Right kidney (tissue), 1 donor: ENCODE measurements around the gene ETFA.

ENCODE experiments used
- DNase-seq: peaks from one replicate; pipeline ENCODE4 v3.0.0-alpha.2; 2016

Gene ETFA

DNA sequence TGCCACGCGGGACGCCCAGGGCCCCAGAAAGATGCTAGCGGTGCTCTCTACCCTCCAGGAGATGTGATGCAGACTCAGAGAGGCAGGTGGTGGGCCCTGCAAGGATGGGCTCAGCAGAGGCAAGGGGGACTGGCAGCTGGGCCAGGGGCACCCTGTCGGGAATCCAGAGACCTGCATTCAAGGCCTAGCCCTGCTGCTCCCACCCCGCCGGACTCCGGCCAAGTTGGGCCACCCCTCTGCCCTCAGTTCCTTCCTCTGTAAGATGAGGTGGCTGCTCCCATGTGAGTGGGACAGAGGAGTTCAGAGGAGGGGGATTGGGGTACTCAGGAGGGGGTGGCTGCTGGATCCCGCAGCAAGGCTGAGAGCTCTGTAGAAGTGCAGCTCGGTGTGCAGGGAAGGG, 135.2 kb downstream of the ETFA start:
- no peak for DNase-seq

DNA sequence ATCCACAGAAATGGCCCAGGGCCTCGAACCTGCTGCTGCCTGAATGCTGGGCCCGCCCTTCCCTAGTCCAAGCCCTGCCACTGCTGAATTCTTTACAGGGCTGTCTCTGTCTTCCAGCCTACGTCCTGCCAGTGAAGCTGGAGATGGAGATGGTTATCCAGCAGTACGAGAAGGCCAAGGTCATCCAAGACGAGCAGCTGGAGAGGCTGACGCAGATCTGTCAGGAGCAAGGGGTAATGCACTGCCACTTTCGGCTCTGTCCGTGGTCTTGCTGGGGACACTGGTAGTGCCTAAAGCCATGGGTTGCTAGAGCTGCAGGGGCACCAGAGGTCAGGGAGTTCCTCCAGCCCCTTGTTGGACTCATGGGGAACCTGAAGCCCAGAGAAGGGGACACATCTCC, 135.8 kb downstream of the ETFA start:
- DNase-seq, result no peak

DNA sequence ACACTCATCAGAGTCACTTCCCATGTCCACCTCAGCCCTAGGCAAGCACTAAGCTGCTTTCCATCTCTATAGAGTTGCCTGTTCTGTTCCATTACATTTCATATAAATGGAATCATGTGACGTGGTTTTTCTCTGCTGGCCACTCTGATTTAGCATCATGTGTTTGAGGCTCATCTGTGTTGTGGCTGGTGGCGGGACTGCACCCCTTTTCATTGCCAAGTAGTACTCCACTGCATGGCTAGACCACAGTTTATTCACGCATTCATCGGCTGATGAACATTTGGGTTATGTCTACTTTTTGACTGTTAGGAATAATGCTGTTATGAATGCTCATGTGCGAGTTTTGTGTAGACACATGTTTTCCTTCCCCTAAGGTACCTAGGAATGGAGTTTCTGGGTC, 136.6 kb downstream of the ETFA start:
- DNase-seq, result no peak

DNA sequence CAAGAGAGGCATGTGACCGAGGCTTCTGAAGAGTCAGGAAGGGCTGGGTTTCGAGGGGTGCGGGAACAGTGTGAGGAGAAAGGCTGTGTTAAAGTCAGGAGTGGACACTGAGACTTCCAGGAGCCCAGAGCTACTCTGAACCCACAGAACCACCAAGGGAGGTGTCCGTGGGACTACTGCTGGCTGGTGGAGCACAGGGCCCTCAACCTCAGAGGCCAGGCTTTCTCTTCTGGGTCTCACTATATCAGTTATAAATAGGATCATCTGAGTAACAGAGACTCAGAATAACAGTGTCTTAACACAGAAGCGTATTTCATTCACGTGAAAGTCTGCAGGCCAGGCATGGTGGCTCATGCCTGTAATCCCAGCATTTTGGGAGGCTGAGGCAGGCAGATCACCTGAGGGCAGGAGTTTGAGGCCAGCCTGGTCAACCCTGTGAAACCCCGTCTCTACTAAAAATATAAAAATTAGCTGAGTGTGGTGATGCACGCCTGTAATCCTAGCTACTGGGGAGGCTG, 137.9 kb downstream of the ETFA start:
- DNase-seq, result no peak

DNA sequence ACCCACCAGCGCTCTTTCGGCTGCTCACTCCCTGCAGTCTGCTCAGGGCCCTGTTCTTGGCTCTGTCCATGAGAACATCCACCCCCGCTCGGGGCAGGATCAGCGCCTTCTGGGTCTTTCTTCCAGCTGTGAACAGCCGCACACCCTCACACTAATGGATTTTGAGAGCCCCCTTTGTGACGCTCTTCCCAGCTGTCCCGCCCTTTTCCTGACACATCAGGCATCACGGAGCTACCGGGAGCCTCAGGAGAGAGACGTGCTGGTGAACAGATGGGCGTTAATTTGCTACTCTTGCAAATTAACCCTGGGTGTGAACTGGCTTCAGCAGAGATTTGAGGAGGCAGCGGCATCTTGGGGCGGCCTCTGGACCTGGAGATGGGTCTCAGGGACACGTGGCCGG, 138.5 kb downstream of the ETFA start:
- no peak for DNase-seq

DNA sequence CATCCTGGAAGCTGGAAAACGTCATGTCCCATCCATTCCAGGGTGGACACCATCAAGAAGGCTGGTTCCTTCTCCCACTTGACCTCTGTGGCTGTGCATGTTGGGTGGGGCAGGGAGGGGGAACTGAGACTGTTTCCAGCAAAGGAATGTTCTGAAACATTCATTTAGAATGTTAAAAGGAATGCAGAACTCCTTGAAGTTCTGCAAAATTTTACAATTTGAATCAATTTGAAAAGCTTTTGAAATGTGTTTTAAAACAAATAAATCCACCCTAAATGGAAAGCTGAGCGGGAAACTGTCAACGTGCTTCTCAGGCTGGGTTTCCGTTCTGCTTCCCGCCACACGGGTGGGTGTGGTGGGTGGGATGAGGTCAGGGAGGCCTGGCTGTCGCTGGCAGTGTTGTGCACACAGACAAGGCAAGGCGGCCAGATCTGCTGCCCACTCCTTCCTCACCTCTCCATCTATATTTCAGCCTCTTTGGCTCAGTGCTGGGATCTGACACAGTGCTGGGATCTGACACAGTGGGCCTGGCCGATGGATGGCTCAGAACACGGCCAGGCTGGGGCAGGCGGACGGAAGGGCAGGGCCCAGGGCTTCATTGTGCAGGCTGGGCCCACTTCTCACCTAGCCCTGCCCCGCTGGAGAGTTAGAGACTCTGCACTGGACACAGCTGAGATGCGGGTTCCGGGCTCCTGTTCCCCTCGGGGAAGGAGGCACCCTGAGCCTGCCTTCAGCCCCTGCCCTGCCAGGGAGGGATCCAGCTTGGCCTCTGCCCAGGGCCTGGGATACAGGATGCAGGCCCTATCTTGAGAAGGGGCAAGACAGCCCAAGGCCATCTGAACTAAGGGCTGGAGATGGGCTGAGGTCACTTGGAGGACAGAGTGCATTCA, 141.1 kb downstream of the ETFA start:
- no peak for DNase-seq

DNA sequence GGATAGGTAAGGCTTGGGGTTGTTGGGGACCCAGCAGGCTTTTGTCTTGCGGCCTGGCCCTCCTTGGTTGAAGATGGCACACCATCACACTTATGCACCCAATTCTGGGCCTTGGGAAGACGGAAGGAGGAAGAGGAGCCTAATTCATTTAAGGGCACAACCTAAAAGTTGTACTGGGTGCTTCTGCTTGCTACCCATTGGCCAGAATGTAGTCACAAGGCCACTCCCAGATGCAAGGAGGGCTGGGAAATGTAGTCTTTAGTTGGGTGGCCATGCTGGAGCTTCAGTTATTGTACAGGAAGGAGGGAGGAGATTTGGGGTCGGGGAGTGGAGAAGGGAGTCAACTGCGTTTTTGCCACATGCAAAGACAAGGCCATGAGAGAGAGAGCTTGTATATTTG, 142.3 kb downstream of the ETFA start:
- no peak for DNase-seq

DNA sequence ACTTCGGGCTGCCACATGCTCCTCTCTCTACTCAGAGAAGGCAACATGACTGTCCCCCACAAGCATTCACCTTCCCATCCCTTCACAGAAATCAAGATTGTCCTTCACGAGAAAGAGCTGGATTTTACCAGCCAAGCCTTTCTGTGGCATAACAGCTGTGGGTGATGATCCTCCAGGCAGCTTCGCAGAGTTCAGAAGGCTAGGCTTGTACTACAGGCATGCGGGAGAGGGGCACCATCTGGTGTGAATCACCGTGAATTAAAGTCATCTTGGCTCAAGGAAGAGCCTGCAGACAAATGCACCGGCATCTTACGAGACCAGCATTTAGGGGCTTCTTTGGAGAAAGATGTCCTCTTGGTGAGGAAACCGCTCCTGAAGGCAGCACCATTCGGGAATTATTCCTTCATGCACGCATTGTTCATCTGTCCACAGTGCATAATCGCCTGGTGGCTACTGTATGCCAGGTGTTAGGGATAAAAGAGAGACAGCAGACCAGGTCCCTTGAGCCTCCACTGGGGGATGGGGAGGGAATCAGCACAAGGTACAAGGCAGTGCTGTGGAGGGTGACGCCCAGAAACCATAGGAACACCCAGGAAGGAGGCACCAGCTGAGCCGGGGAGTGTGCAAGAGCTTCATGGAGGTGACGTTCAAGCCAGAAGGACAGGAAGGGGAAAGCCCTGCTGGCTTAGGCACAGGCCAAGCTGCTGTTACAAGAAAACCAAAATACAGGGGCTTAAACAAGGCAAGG, 142.9 kb downstream of the ETFA start:
- no peak for DNase-seq

DNA sequence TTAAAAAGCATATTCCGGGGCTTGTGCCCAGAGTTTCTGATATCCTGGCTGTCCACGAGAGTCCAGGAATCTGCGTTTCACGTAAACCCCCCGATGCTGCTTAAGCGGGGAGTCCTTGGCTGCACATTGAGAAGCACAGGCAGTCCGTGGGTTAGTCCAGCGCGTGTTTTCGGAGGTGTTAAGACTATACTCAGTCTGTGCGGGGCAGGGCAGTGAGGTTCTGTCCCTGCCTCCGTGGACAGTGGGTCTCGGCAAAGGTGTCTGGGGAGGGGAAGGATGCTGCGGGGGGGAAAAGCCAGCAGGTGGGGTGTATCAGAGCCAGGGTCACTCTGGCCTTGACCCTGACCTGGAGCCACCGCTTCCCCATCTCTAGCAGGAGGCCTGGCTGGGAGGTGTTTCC, 145.3 kb downstream of the ETFA start:
- no peak for DNase-seq
